Activated T-cell treated with anti-CD3 and anti-CD28 coated beads, Interleukin-2, amount 50 U/mL, for 24 hours (primary cell): Measurements from ENCODE around the gene MVD.

Experiments
- DNase-seq: peaks from one replicate; pipeline ENCODE4 v3.0.0-alpha.2; 2020
- H3K27ac Mint-ChIP-seq: 2 replicates; pipeline ENCODE4 v1.8.0; 2020; ENCODE audit warnings: mild to moderate bottlenecking, mixed read lengths
- H3K27me3 Mint-ChIP-seq: 2 replicates; pipeline ENCODE4 v1.8.0; 2020; ENCODE audit warnings: mixed read lengths
- H3K36me3 Mint-ChIP-seq: 2 replicates; pipeline ENCODE4 v1.8.0; 2020; ENCODE audit warnings: low read depth, mixed read lengths
- H3K4me1 Mint-ChIP-seq: 2 replicates; pipeline ENCODE4 v1.8.0; 2020; ENCODE audit warnings: low read depth, mixed read lengths
- H3K4me3 Mint-ChIP-seq: 2 replicates; pipeline ENCODE4 v1.8.0; 2020; ENCODE audit warnings: mild to moderate bottlenecking, moderate library complexity, mixed read lengths
- H3K9me3 Mint-ChIP-seq: 2 replicates; pipeline ENCODE4 v1.8.0; 2020; ENCODE audit warnings: mixed read lengths

MVD gene

GRCh38 chr16:88649924-88650748, 12.8 kb downstream of the MVD start:
- peak; percentile 74 for DNase-seq
- peak overlapping the region; percentile 88 for H3K4me3 Mint-ChIP-seq
- H3K36me3 Mint-ChIP-seq: peaks cover 43% of the 10 kb centered on the region
- no peaks in the 10 kb centered on the region for H3K27me3 Mint-ChIP-seq
- H3K27ac Mint-ChIP-seq: peak overlapping the region; percentile 85
- H3K9me3 Mint-ChIP-seq: no peaks in the 10 kb centered on the region
- H3K4me1 Mint-ChIP-seq: peaks cover 23% of the 10 kb centered on the region

- no peaks in the 10 kb centered on the region for H3K27me3 Mint-ChIP-seq
- peak overlapping the region; percentile 85 for H3K27ac Mint-ChIP-seq
- peaks cover 43% of the 10 kb centered on the region for H3K36me3 Mint-ChIP-seq
- H3K4me1 Mint-ChIP-seq: peaks cover 25% of the 10 kb centered on the region
- DNase-seq: no peak
- peak overlapping the region; percentile 88 for H3K4me3 Mint-ChIP-seq
- no peaks in the 10 kb centered on the region for H3K9me3 Mint-ChIP-seq
Measured at GRCh38 chr16:88649195-88649923, 13.5 kb downstream of the MVD start.

- Mint-ChIP-seq H3K9me3 (no peaks in the 10 kb centered on the region), H3K27ac (no peak overlapping the region), H3K27me3 (no peaks in the 10 kb centered on the region), H3K36me3 (peaks cover 43% of the 10 kb centered on the region), H3K4me3 (no peak overlapping the region), H3K4me1 (peaks cover 29% of the 10 kb centered on the region)
- DNase-seq: no peak
Measured at GRCh38 chr16:88647178-88648070, 15.5 kb downstream of the MVD start.

GRCh38 chr16:88646345-88647034, 16.4 kb downstream of the MVD start:
- Mint-ChIP-seq H3K27me3 (no peaks in the 10 kb centered on the region), H3K27ac (peak overlapping the region; percentile 69), H3K4me1 (peaks cover 23% of the 10 kb centered on the region), H3K9me3 (no peaks in the 10 kb centered on the region), H3K36me3 (peaks cover 47% of the 10 kb centered on the region), H3K4me3 (no peak overlapping the region)
- DNase-seq: no peak

GRCh38 chr16:88645941-88646340, 16.9 kb downstream of the MVD start:
- peaks cover 47% of the 10 kb centered on the region for H3K36me3 Mint-ChIP-seq
- no peak for DNase-seq
- H3K4me3 Mint-ChIP-seq: no peak overlapping the region
- H3K27me3 Mint-ChIP-seq: no peaks in the 10 kb centered on the region
- H3K4me1 Mint-ChIP-seq: peaks cover 18% of the 10 kb centered on the region
- H3K9me3 Mint-ChIP-seq: no peaks in the 10 kb centered on the region
- H3K27ac Mint-ChIP-seq: peak overlapping the region; percentile 69

- Mint-ChIP-seq H3K36me3 (peaks cover 47% of the 10 kb centered on the region), H3K4me1 (peaks cover 19% of the 10 kb centered on the region), H3K9me3 (no peaks in the 10 kb centered on the region), H3K27me3 (peaks cover 2% of the 10 kb centered on the region), H3K4me3 (no peak overlapping the region), H3K27ac (no peak overlapping the region)
- DNase-seq: no peak
Measured at GRCh38 chr16:88645455-88645854, 17.4 kb downstream of the MVD start.

GRCh38 chr16:88643644-88643932, 19.3 kb downstream of the MVD start:
- Mint-ChIP-seq H3K36me3 (peaks cover 33% of the 10 kb centered on the region), H3K27ac (no peak overlapping the region), H3K4me1 (peaks cover 18% of the 10 kb centered on the region), H3K4me3 (no peak overlapping the region), H3K9me3 (no peaks in the 10 kb centered on the region), H3K27me3 (peaks cover 16% of the 10 kb centered on the region)
- DNase-seq: no peak

GRCh38 chr16:88642881-88643643, 19.8 kb downstream of the MVD start:
- DNase-seq: no peak
- H3K27ac Mint-ChIP-seq: no peak overlapping the region

GRCh38 chr16:88640498-88641247, 22.2 kb downstream of the MVD start:
- H3K27ac Mint-ChIP-seq: peak overlapping the region; percentile 12
- H3K9me3 Mint-ChIP-seq: no peaks in the 10 kb centered on the region
- DNase-seq: no peak
- H3K27me3 Mint-ChIP-seq: peaks cover 34% of the 10 kb centered on the region
- no peak overlapping the region for H3K4me3 Mint-ChIP-seq
- H3K36me3 Mint-ChIP-seq: peaks cover 31% of the 10 kb centered on the region
- peaks cover 40% of the 10 kb centered on the region for H3K4me1 Mint-ChIP-seq

More at GRCh38 chr16:88642881-88643643, 19.8 kb downstream of the MVD start:
- Mint-ChIP-seq H3K9me3 (no peaks in the 10 kb centered on the region), H3K4me3 (no peak overlapping the region), H3K27me3 (peaks cover 21% of the 10 kb centered on the region), H3K4me1 (peaks cover 22% of the 10 kb centered on the region), H3K36me3 (peaks cover 33% of the 10 kb centered on the region)

GRCh38 chr16:88640039-88640495, 22.8 kb downstream of the MVD start:
- Mint-ChIP-seq H3K36me3 (peaks cover 28% of the 10 kb centered on the region), H3K4me1 (peaks cover 41% of the 10 kb centered on the region), H3K9me3 (no peaks in the 10 kb centered on the region), H3K27me3 (peaks cover 34% of the 10 kb centered on the region), H3K4me3 (no peak overlapping the region), H3K27ac (peak overlapping the region; percentile 12)
- DNase-seq: no peak

GRCh38 chr16:88639231-88640038, 23.5 kb downstream of the MVD start:
- Mint-ChIP-seq H3K4me3 (no peak overlapping the region), H3K9me3 (no peaks in the 10 kb centered on the region), H3K36me3 (peaks cover 21% of the 10 kb centered on the region), H3K27me3 (peaks cover 34% of the 10 kb centered on the region), H3K4me1 (peaks cover 44% of the 10 kb centered on the region), H3K27ac (no peak overlapping the region)
- DNase-seq: no peak
